K562 (cell line): ENCODE results near the gene ERGIC1. TPM values are rescaled to one million over a fixed set of nuclear protein-coding genes. Genes with fewer than 3 reads are reported as not detected.
A peak's percentile ranks its signal among the peaks of the same experiment; 100 is the strongest.

Source experiments
- ATF1 ChIP-seq, 2 experiments: fragments of 450-650 bp in 1 of 2; IDR thresholded peaks; 2 replicates each; pipeline ENCODE4 v1.6.1; 2016; ENCODE audit warnings: missing compliant biosample characterization in 1 of 2, missing genetic modification characterization in 1 of 2
- BDP1 ChIP-seq: IDR thresholded peaks from 3 replicates; pipeline ENCODE4 v1.6.1; 2011; ENCODE audit not compliant: insufficient read length, insufficient read depth
- BRCA1 ChIP-seq, 2 experiments: fragments of 450-650 bp in 1 of 2; sonication (generic) in 1 of 2; formaldehyde crosslinking in 1 of 2; IDR thresholded peaks; 2 replicates each; pipeline versions ENCODE4 v1.5.0 to v1.6.1; 2017 to 2020; ENCODE audit warnings: mild to moderate bottlenecking in 1 of 2, missing genetic modification reagents in 1 of 2
- CAMTA2 ChIP-seq: fragments of 250-450 bp; sonication (Bioruptor Pico); conservative IDR thresholded peaks from 2 replicates; pipeline ENCODE4 v1.5.1; 2022
- CEBPG ChIP-seq, 3 experiments: fragments of 200-800 bp in 1 of 3; sonication (Bioruptor generic) in 1 of 3; sonication (generic) in 1 of 3; formaldehyde crosslinking in 1 of 3; IDR thresholded peaks in 2 of 3; conservative IDR thresholded peaks in 1 of 3; 2 replicates each; pipeline versions ENCODE4 v1.6.1 to v1.8.0; 2016 to 2022; ENCODE audit warnings: missing compliant biosample characterization in 2 of 3, missing genetic modification characterization in 2 of 3, mild to moderate bottlenecking in 1 of 3, missing genetic modification reagents in 1 of 3
- CGGBP1 ChIP-seq: fragments of 250-450 bp; sonication (Bioruptor Pico); IDR thresholded peaks from 2 replicates; pipeline ENCODE4 v1.9.0; 2021; ENCODE audit warnings: mild to moderate bottlenecking
- KAT8 ChIP-seq: fragments of 450-650 bp; IDR thresholded peaks from 2 replicates; pipeline ENCODE4 v1.6.1; 2016; ENCODE audit warnings: low read depth, mild to moderate bottlenecking
- KHSRP ChIP-seq: fragments of 450-650 bp; IDR thresholded peaks from 2 replicates; pipeline ENCODE4 v1.6.1; 2017
- MAZ ChIP-seq, 2 experiments: fragments of 450-650 bp in 1 of 2; sonication (generic) in 1 of 2; formaldehyde crosslinking; IDR thresholded peaks in 1 of 2; conservative IDR thresholded peaks in 1 of 2; 2 replicates each; pipeline versions ENCODE4 v1.4.0 to v1.5.0; 2020; ENCODE audit warnings: mild to moderate bottlenecking in 1 of 2, missing genetic modification reagents in 1 of 2
- MLLT1 ChIP-seq, 2 experiments: fragments of 450-650 bp; IDR thresholded peaks; 2 replicates each; pipeline ENCODE4 v1.6.1; 2016
- NR2C1 ChIP-seq, 2 experiments: fragments of 450-650 bp; IDR thresholded peaks; 2 replicates each; pipeline ENCODE4 v1.6.1; 2017; ENCODE audit warnings: mild to moderate bottlenecking in 2 of 2, antibody characterized with exemption in 1 of 2, inconsistent platforms in 1 of 2, missing compliant biosample characterization in 1 of 2, missing genetic modification characterization in 1 of 2
- PBX2 ChIP-seq, 2 experiments: IDR thresholded peaks in 1 of 2; conservative IDR thresholded peaks in 1 of 2; 2 replicates each; pipeline ENCODE4 v1.6.1; 2016; ENCODE audit warnings: low read depth in 2 of 2, mild to moderate bottlenecking in 1 of 2, missing compliant biosample characterization in 1 of 2, missing genetic modification characterization in 1 of 2, moderate library complexity in 1 of 2
- POLR2A ChIP-seq: fragments of 450-650 bp; conservative IDR thresholded peaks from 2 replicates; pipeline ENCODE4 v1.6.1; 2016
- PRDM10 ChIP-seq: fragments of 450-650 bp; IDR thresholded peaks from 2 replicates; pipeline ENCODE4 v1.6.1; 2018; ENCODE audit not compliant: partially characterized antibody
- PTTG1 ChIP-seq: fragments of 450-650 bp; IDR thresholded peaks from 2 replicates; pipeline ENCODE4 v1.6.1; 2016; ENCODE audit warnings: low read depth, mild to moderate bottlenecking, missing genetic modification characterization, missing compliant biosample characterization
- SREBF1 ChIP-seq: fragments of 150-350 bp; IDR thresholded peaks from 2 replicates; pipeline ENCODE4 v1.6.1; 2014; ENCODE audit warnings: antibody characterized with exemption, low read depth, low read length, borderline replicate concordance
- STAT5B ChIP-seq: fragments of 250-450 bp; sonication (Bioruptor Pico); IDR thresholded peaks from 2 replicates; pipeline ENCODE4 v1.8.0; 2021; ENCODE audit warnings: mild to moderate bottlenecking, inconsistent platforms
- ZBED1 ChIP-seq: IDR thresholded peaks from 2 replicates; pipeline ENCODE4 v1.6.1; 2014
- ZNF24 ChIP-seq: fragments of 450-650 bp; IDR thresholded peaks from 2 replicates; pipeline ENCODE4 v1.6.1; 2016
- ZNF561 ChIP-seq: fragments of 450-650 bp; formaldehyde crosslinking; conservative IDR thresholded peaks from 2 replicates; pipeline ENCODE4 v1.4.0; 2020; ENCODE audit warnings: mild to moderate bottlenecking, moderate library complexity
- polyA plus RNA-seq, 8 experiments: library from polyadenylated mRNA; depleted of rRNA in 4 of 8; stranded (reverse) in 5 of 8; unstranded in 3 of 8; fragments of >200 nt; fragmentation: Nextera tagmentation in 2 of 8; fragmentation: Illumina TruSeq in 1 of 8; extraction: Ambion mirVana in 2 of 8; extraction: Trizol in 1 of 8; gene quantifications; 2 replicates each; pipeline versions ENCODE4 v1.2.1 to v1.2.3, GENCODE V29; 2011 to 2014; ENCODE audit warnings: inconsistent platforms in 1 of 8, missing spikeins in 1 of 8
- total RNA-seq, 7 experiments: library from RNA; depleted of rRNA in 6 of 7; stranded (reverse); fragments of >200 nt in 6 of 7; fragmentation: Illumina TruSeq in 2 of 7; extraction: Trizol in 2 of 7; gene quantifications; 2 replicates each; pipeline versions ENCODE4 v1.2.1 to v1.2.3, GENCODE V29; 2011 to 2021; ENCODE audit warnings: low replicate concordance in 1 of 7

Gene ERGIC1
- total and polyA plus RNA-seq, 9 of the 15 experiments (the other 6 are each of a cell fraction or from before 2014, with no cell fraction given) = 5.5 to 68.4 (median 36.4) TPM

- TF ChIP-seq MLLT1 (IDR thresholded peaks at IDR 0.05) (no peak), PRDM10 (no peak), ATF1 (CRISPR knock-in tag; IDR thresholded peaks at IDR 0.05) (no peak), ATF1 (tag; IDR thresholded peaks at IDR 0.05) (peak; percentile 72), ZBED1 (no peak), PBX2 (CRISPR knock-in tag; IDR thresholded peaks at IDR 0.05; ENCODE audit: low read depth) (no peak), PBX2 (tag; conservative IDR thresholded peaks at IDR 0.05; ENCODE audit: low read depth) (no peak), KAT8 (no peak), CAMTA2 (no peak), BDP1 (no peak), CEBPG (CRISPR knock-in tag; IDR thresholded peaks at IDR 0.05) (no peak), CEBPG (tag; conservative IDR thresholded peaks at IDR 0.05 in 1 of 2, IDR thresholded peaks at IDR 0.05 in 1 of 2) (no peak), ZNF561 (CRISPR knock-in tag) (no peak), MAZ (CRISPR knock-in tag; conservative IDR thresholded peaks at IDR 0.05 in 1 of 2, IDR thresholded peaks at IDR 0.05 in 1 of 2) (peak in 1 of 2 experiments; percentile 77; a peak in 3 of 4 replicates), PTTG1 (tag) (no peak), ZNF24 (no peak), SREBF1 (no peak), CGGBP1 (CRISPR knock-in tag) (no peak), STAT5B (CRISPR knock-in tag) (no peak), POLR2A (peak; percentile 62), KHSRP (no peak), BRCA1 (IDR thresholded peaks at IDR 0.05) (no peak), BRCA1 (CRISPR knock-in tag; IDR thresholded peaks at IDR 0.05) (no peak), NR2C1 (IDR thresholded peaks at IDR 0.05) (no peak), NR2C1 (tag; IDR thresholded peaks at IDR 0.05) (0 out of 2 replicates have a peak, but pooled peaks have one; percentile 21)
Measured at GRCh38 chr5:172833686-172834414, at the start of gene ERGIC1 (continued).
